Measurements from ENCODE around the gene COG8. TPM values are rescaled to one million over a fixed set of nuclear protein-coding genes. Genes with fewer than 3 reads are reported as not detected.

COG8 gene
- total and polyA plus RNA-seq, 2 experiments from 2014 or later: 30.2 to 41.5 TPM

DNA sequence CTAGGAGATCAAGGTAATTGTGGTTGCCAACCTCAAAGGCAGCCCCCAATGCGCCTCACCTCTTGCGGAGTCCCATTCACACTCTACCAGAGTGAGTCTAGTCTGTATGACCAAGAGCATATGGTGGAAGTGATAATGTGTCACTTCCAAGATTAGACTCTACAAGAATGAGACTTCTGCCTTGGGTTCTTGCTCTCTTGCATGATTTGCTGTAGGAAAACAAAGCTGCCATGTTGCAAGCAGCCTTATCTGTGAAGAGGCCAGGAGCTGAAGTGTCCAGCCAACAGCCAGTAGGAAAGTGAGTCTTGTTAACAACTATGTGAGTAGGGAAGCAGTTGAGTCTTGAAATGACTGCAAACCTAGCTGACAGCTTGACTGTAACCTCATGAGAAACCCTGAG, 43.1 kb upstream of the COG8 start:
- no peak overlapping the region for H3K27ac ChIP-seq
- no peaks in the 10 kb centered on the region for H3K9me2 ChIP-seq (replicated peaks; ENCODE audit: insufficient read depth)
- TF ChIP-seq EZH2phosphoT487 (IDR thresholded peaks at IDR 0.05; ENCODE audit: low read depth, severe bottlenecking, unreplicated experiment) (no peak), EZH2 (IDR thresholded peaks at IDR 0.05; ENCODE audit: borderline replicate concordance) (no peak)
- TF ChIP-seq, protein P1, sequence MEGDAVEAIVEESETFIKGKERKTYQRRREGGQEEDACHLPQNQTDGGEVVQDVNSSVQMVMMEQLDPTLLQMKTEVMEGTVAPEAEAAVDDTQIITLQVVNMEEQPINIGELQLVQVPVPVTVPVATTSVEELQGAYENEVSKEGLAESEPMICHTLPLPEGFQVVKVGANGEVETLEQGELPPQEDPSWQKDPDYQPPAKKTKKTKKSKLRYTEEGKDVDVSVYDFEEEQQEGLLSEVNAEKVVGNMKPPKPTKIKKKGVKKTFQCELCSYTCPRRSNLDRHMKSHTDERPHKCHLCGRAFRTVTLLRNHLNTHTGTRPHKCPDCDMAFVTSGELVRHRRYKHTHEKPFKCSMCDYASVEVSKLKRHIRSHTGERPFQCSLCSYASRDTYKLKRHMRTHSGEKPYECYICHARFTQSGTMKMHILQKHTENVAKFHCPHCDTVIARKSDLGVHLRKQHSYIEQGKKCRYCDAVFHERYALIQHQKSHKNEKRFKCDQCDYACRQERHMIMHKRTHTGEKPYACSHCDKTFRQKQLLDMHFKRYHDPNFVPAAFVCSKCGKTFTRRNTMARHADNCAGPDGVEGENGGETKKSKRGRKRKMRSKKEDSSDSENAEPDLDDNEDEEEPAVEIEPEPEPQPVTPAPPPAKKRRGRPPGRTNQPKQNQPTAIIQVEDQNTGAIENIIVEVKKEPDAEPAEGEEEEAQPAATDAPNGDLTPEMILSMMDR (IDR thresholded peaks at IDR 0.05; ENCODE audit: poor library complexity): no peak
- H3K27me3 ChIP-seq: no peaks in the 10 kb centered on the region
- no peak overlapping the region for H3K4me3 ChIP-seq
- H3K4me1 ChIP-seq (ENCODE audit: insufficient read depth): peaks cover 12% of the 10 kb centered on the region
- H3K36me3 ChIP-seq (replicated peaks; ENCODE audit: insufficient read depth, low read depth): no peaks in the 10 kb centered on the region
- WGBS (ENCODE audit: low lambda C conversion rate, missing lambda C conversion rate): 95% methylated on average over 2 of the region's 2 CpGs
- no peaks in the 10 kb centered on the region for H3K9me3 ChIP-seq (ENCODE audit: low read depth)
- H2AFZ ChIP-seq: no peak overlapping the region
- no peak for DNase-seq (ENCODE audit: low spot score)
- no peaks in the 10 kb centered on the region for H4K20me1 ChIP-seq (ENCODE audit: insufficient read depth, poor library complexity, severe bottlenecking)
- H3K4me2 ChIP-seq: no peak overlapping the region
- H3K79me2 ChIP-seq: peaks cover 51% of the 10 kb centered on the region

DNA sequence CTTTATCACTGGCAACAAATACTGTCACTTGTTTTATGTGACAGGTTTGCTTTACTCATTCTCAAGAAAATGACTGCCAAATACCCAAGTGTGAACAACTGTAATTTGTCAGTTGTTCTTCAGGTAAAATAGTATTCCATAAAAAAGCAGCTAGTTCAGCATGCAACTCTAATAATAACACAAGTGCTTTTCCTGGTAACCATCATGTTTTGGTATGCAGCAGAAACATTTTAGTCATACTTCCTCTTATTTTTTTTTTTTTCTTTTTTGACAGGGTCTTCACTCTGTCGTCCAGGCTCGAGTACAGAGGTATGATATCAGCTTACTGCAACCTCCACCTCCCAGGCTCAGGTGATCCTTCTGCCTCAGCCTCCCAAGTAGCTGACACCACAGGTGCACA, 41.9 kb upstream of the COG8 start:
- H3K79me2 ChIP-seq: peaks cover 49% of the 10 kb centered on the region
- no peak overlapping the region for H2AFZ ChIP-seq
- H3K36me3 ChIP-seq (replicated peaks; ENCODE audit: insufficient read depth, low read depth): no peaks in the 10 kb centered on the region
- no peaks in the 10 kb centered on the region for H3K9me2 ChIP-seq (replicated peaks; ENCODE audit: insufficient read depth)
- H3K4me1 ChIP-seq (ENCODE audit: insufficient read depth): peaks cover 12% of the 10 kb centered on the region
- no peak for DNase-seq (ENCODE audit: low spot score)
- no peaks in the 10 kb centered on the region for H4K20me1 ChIP-seq (ENCODE audit: insufficient read depth, poor library complexity, severe bottlenecking)
- no peak overlapping the region for H3K27ac ChIP-seq
- WGBS (ENCODE audit: low lambda C conversion rate, missing lambda C conversion rate): 98% methylated on average over 2 of the region's 2 CpGs
- H3K4me2 ChIP-seq: no peak overlapping the region
- H3K4me3 ChIP-seq: no peak overlapping the region
- TF ChIP-seq, protein P1 (IDR thresholded peaks at IDR 0.05; ENCODE audit: poor library complexity): no peak
- TF ChIP-seq EZH2phosphoT487 (IDR thresholded peaks at IDR 0.05; ENCODE audit: low read depth, severe bottlenecking, unreplicated experiment) (no peak), EZH2 (IDR thresholded peaks at IDR 0.05; ENCODE audit: borderline replicate concordance) (no peak)
- H3K27me3 ChIP-seq: no peaks in the 10 kb centered on the region
- H3K9me3 ChIP-seq (ENCODE audit: low read depth): no peaks in the 10 kb centered on the region

DNA sequence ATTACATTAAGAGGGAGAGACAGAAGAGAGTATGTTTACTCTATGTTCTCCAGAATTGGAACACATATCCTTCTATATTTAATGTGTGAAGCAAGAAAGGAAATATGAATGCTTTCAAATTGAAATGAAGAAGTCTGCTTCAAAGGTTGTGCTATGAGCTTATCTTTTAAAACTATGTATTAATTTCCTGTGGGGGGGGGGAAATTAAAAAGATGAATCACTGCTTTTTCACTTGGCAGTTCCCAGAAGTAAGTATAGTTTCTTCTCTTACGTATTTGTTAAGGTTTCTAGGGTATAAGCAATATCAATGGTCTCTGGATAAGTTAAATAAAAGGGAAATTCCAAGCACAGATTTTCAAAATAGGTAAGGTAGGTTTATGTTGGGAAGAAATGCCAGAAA, 39.4 kb upstream of the COG8 start:
- no peak for DNase-seq (ENCODE audit: low spot score)
- no peaks in the 10 kb centered on the region for H3K27me3 ChIP-seq
- no peak overlapping the region for H2AFZ ChIP-seq
- WGBS (ENCODE audit: low lambda C conversion rate, missing lambda C conversion rate): 97% methylated on average over 1 of the region's 1 CpG
- no peak overlapping the region for H3K4me3 ChIP-seq
- no peak overlapping the region for H3K4me2 ChIP-seq
- H3K4me1 ChIP-seq (ENCODE audit: insufficient read depth): peaks cover 5% of the 10 kb centered on the region
- TF ChIP-seq, protein P1 (IDR thresholded peaks at IDR 0.05; ENCODE audit: poor library complexity): no peak
- no peak for TF ChIP-seq EZH2 (IDR thresholded peaks at IDR 0.05; ENCODE audit: borderline replicate concordance)
- TF ChIP-seq EZH2phosphoT487 (IDR thresholded peaks at IDR 0.05; ENCODE audit: low read depth, severe bottlenecking, unreplicated experiment): no peak
- no peaks in the 10 kb centered on the region for H3K9me3 ChIP-seq (ENCODE audit: low read depth)
- H3K36me3 ChIP-seq (replicated peaks; ENCODE audit: insufficient read depth, low read depth): no peaks in the 10 kb centered on the region
- H3K79me2 ChIP-seq: peaks cover 43% of the 10 kb centered on the region
- H3K27ac ChIP-seq: no peak overlapping the region
- H3K9me2 ChIP-seq (replicated peaks; ENCODE audit: insufficient read depth): no peaks in the 10 kb centered on the region
- peaks cover under 1% of the 10 kb centered on the region for H4K20me1 ChIP-seq (ENCODE audit: insufficient read depth, poor library complexity, severe bottlenecking)

DNA sequence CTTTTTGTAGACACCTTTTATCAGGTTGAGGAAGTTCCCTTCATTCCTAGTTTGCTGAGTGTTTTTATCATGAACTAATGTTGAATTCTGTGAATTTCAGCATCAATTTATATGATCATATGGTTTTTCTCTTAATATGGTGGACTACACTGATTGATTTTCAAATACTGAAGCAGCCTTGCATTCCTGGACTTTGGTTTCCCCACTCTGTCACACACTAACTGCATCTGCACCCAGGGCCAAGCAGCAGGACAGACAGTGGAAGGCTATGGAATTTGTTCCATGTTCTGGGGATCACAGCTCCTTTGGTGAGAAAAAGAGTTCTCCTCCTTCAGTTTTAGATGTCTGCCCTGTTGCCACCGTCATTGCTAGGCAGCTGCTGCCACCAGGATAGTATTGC, 38.7 kb upstream of the COG8 start:
- DNase-seq (ENCODE audit: low spot score): no peak
- Histone ChIP-seq H3K79me2 (peaks cover 36% of the 10 kb centered on the region), H3K4me1 (ENCODE audit: insufficient read depth) (peaks cover 9% of the 10 kb centered on the region), H4K20me1 (ENCODE audit: insufficient read depth, poor library complexity, severe bottlenecking) (peaks cover 5% of the 10 kb centered on the region), H3K4me3 (no peak overlapping the region), H3K36me3 (replicated peaks; ENCODE audit: insufficient read depth, low read depth) (no peaks in the 10 kb centered on the region), H3K27ac (no peak overlapping the region), H3K4me2 (no peak overlapping the region), H3K9me2 (replicated peaks; ENCODE audit: insufficient read depth) (no peaks in the 10 kb centered on the region), H3K27me3 (no peaks in the 10 kb centered on the region), H2AFZ (no peak overlapping the region), H3K9me3 (ENCODE audit: low read depth) (no peaks in the 10 kb centered on the region)
- 95% methylated on average over 1 of the region's 1 CpG for whole genome bisulfite sequencing (ENCODE audit: low lambda C conversion rate, missing lambda C conversion rate)
- TF ChIP-seq EZH2 (IDR thresholded peaks at IDR 0.05; ENCODE audit: borderline replicate concordance): no peak
- TF ChIP-seq, protein P1 (IDR thresholded peaks at IDR 0.05; ENCODE audit: poor library complexity): no peak
